HUDEP-2 (cell line): ENCODE measurements around the gene GALNT18.

Experiments
- DNase-seq, 76 experiments: peaks; one replicate each; lab custom pipeline; 2025; ENCODE audit not compliant: unreplicated experiment in 76 of 76; lab: John Stamatoyannopoulos, UW

GALNT18 gene

GRCh38 chr11:11471201-11471600, 150.6 kb downstream of the GALNT18 start:
- DNase-seq = no peak

GRCh38 chr11:11468954-11469353, 152.9 kb downstream of the GALNT18 start:
- DNase-seq = no peak

- peak in 10 of 76 experiments; percentile 2 to 22 (median 8) for DNase-seq
These were observed 154.5 kb downstream of the GALNT18 start for GRCh38 chr11:11467312-11467711.

GRCh38 chr11:11464555-11464954, 157.2 kb downstream of the GALNT18 start:
- DNase-seq = no peak

GRCh38 chr11:11463405-11463804, 158.4 kb downstream of the GALNT18 start:
- no peak for DNase-seq

GRCh38 chr11:11461473-11461872, 160.3 kb downstream of the GALNT18 start:
- no peak for DNase-seq

GRCh38 chr11:11459578-11459977, 162.2 kb downstream of the GALNT18 start:
- DNase-seq = no peak

GRCh38 chr11:11458485-11458884, 163.3 kb downstream of the GALNT18 start:
- no peak for DNase-seq

- no peak for DNase-seq
These were observed 163.8 kb downstream of the GALNT18 start for GRCh38 chr11:11458001-11458400.

GRCh38 chr11:11456866-11457265, 164.9 kb downstream of the GALNT18 start:
- DNase-seq = no peak

GRCh38 chr11:11454671-11455223, 167.1 kb downstream of the GALNT18 start:
- no peak for DNase-seq

- no peak for DNase-seq
These were observed 170.3 kb downstream of the GALNT18 start for GRCh38 chr11:11451501-11452005.

GRCh38 chr11:11450744-11451362, 171.0 kb downstream of the GALNT18 start:
- no peak for DNase-seq

GRCh38 chr11:11449327-11449726, 172.5 kb downstream of the GALNT18 start:
- DNase-seq = no peak

GRCh38 chr11:11448626-11449025, 173.2 kb downstream of the GALNT18 start:
- DNase-seq = no peak

GRCh38 chr11:11447601-11448000, 174.2 kb downstream of the GALNT18 start:
- DNase-seq = peak in 3 of 76 experiments; percentile 6 to 14 (median 11)

GRCh38 chr11:11446967-11447366, 174.8 kb downstream of the GALNT18 start:
- DNase-seq = no peak

GRCh38 chr11:11446564-11446963, 175.2 kb downstream of the GALNT18 start:
- no peak for DNase-seq

GRCh38 chr11:11445441-11446185, 176.2 kb downstream of the GALNT18 start:
- no peak for DNase-seq

GRCh38 chr11:11444804-11445131, 177.0 kb downstream of the GALNT18 start:
- no peak for DNase-seq

- DNase-seq = peak in 7 of 76 experiments; percentile 4 to 27 (median 12)
These were observed 177.6 kb downstream of the GALNT18 start for GRCh38 chr11:11444027-11444803.
